ENCODE measurements around the gene CSE1L. TPM values are rescaled to one million over a fixed set of nuclear protein-coding genes. Genes with fewer than 3 reads are reported as not detected.
"Not testable (repeated sequence)": the region's sequence is repeated elsewhere in the genome, so short reads cannot be mapped to it uniquely, and the experiment has no call there.

The CSE1L gene
- polyA plus RNA-seq, 1 donor from 2014 or later = 74.2 TPM

DNA sequence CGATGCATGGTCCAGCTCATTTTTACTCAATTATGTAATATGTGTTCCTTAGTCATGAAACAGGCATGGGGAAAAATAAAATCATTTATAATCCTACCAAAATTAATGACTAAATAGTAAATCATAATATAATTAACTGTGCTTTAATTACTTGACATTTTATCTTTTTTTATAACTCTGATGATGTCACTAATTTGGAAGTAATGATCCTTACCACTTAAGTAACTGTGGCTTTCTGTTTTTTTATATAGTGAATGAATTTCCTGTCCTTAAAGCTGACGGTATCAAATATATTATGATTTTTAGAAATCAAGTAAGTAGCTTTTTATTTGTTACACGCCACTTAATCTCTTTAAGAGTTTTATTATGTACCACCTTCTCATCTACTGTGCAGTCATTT is 32.2 kb downstream of the CSE1L start:
- H3K4me2 ChIP-seq (ENCODE audit: low read length) = no peak overlapping the region
- H3K4me3 ChIP-seq (ENCODE audit: low read length) = no peak overlapping the region
- no peaks in the 10 kb centered on the region for H3K9me3 ChIP-seq (ENCODE audit: low read length)
- no peaks in the 10 kb centered on the region for H3F3A ChIP-seq (ENCODE audit: insufficient read depth, low read length, poor library complexity, severe bottlenecking)
- no peaks in the 10 kb centered on the region for H3K9me2 ChIP-seq (ENCODE audit: insufficient read depth, low read length)
- H3K9ac ChIP-seq (ENCODE audit: low read length) = no peak overlapping the region
- no peak overlapping the region for H3K27ac ChIP-seq (ENCODE audit: low read length)
- peaks cover 6% of the 10 kb centered on the region for H3K36me3 ChIP-seq (ENCODE audit: insufficient read depth, low read length)
- no peaks in the 10 kb centered on the region for H3K27me3 ChIP-seq (ENCODE audit: insufficient read depth, low read depth, low read length)
- no peaks in the 10 kb centered on the region for H4K20me1 ChIP-seq (ENCODE audit: insufficient read depth)
- TF ChIP-seq EP300 (conservative IDR thresholded peaks at IDR 0.05; ENCODE audit: poor library complexity, severe bottlenecking) (no peak), POLR2AphosphoS5 (IDR thresholded peaks at IDR 0.05) (no peak), TAF1 (IDR thresholded peaks at IDR 0.05; ENCODE audit: low read depth) (no peak), EZH2 (IDR thresholded peaks at IDR 0.05; ENCODE audit: borderline replicate concordance, insufficient read depth, low read length, poor library complexity, severe bottlenecking) (no peak), RAD21 (conservative IDR thresholded peaks at IDR 0.05) (no peak), SMC3 (conservative IDR thresholded peaks at IDR 0.05; ENCODE audit: poor library complexity) (no peak), MXI1 (conservative IDR thresholded peaks at IDR 0.05; ENCODE audit: poor library complexity, severe bottlenecking) (no peak)
- TF ChIP-seq, protein P1, sequence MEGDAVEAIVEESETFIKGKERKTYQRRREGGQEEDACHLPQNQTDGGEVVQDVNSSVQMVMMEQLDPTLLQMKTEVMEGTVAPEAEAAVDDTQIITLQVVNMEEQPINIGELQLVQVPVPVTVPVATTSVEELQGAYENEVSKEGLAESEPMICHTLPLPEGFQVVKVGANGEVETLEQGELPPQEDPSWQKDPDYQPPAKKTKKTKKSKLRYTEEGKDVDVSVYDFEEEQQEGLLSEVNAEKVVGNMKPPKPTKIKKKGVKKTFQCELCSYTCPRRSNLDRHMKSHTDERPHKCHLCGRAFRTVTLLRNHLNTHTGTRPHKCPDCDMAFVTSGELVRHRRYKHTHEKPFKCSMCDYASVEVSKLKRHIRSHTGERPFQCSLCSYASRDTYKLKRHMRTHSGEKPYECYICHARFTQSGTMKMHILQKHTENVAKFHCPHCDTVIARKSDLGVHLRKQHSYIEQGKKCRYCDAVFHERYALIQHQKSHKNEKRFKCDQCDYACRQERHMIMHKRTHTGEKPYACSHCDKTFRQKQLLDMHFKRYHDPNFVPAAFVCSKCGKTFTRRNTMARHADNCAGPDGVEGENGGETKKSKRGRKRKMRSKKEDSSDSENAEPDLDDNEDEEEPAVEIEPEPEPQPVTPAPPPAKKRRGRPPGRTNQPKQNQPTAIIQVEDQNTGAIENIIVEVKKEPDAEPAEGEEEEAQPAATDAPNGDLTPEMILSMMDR (IDR thresholded peaks at IDR 0.05; ENCODE audit: poor library complexity, severe bottlenecking) = no peak
- TF ChIP-seq, protein P2, sequence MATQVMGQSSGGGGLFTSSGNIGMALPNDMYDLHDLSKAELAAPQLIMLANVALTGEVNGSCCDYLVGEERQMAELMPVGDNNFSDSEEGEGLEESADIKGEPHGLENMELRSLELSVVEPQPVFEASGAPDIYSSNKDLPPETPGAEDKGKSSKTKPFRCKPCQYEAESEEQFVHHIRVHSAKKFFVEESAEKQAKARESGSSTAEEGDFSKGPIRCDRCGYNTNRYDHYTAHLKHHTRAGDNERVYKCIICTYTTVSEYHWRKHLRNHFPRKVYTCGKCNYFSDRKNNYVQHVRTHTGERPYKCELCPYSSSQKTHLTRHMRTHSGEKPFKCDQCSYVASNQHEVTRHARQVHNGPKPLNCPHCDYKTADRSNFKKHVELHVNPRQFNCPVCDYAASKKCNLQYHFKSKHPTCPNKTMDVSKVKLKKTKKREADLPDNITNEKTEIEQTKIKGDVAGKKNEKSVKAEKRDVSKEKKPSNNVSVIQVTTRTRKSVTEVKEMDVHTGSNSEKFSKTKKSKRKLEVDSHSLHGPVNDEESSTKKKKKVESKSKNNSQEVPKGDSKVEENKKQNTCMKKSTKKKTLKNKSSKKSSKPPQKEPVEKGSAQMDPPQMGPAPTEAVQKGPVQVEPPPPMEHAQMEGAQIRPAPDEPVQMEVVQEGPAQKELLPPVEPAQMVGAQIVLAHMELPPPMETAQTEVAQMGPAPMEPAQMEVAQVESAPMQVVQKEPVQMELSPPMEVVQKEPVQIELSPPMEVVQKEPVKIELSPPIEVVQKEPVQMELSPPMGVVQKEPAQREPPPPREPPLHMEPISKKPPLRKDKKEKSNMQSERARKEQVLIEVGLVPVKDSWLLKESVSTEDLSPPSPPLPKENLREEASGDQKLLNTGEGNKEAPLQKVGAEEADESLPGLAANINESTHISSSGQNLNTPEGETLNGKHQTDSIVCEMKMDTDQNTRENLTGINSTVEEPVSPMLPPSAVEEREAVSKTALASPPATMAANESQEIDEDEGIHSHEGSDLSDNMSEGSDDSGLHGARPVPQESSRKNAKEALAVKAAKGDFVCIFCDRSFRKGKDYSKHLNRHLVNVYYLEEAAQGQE (IDR thresholded peaks at IDR 0.05; ENCODE audit: borderline replicate concordance) = no peak
- H2AFZ ChIP-seq (ENCODE audit: low read depth, low read length) = no peak overlapping the region
- no peaks in the 10 kb centered on the region for H3K79me2 ChIP-seq (replicated peaks; ENCODE audit: insufficient read depth, low read length)

DNA sequence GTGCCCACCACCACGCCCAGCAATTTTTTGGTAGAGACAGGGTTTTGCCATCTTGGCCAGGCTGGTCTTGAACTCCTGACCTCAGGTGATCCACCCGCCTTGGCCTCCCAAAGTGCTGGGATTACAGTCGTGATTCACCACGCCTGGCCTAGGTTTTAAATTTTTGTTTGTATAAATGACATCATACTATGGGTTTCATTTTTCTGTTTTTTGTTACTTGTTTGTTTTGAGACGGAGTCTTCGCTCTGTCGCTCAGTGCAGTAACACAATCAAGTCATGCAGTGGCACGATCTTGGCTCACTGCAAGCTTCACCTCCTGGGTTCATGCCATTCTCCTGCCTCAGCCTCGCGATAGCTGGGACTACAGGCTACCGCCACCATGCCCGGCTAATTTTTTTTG is 36.2 kb downstream of the CSE1L start:
- not testable (repeated sequence) for H3K9ac ChIP-seq (ENCODE audit: low read length); H3K27ac ChIP-seq (ENCODE audit: low read length); H2AFZ ChIP-seq (ENCODE audit: low read depth, low read length); H3K9me2 ChIP-seq (ENCODE audit: insufficient read depth, low read length); H3K36me3 ChIP-seq (ENCODE audit: insufficient read depth, low read length); H3K27me3 ChIP-seq (ENCODE audit: insufficient read depth, low read depth, low read length); H3K4me2 ChIP-seq (ENCODE audit: low read length); H3K79me2 ChIP-seq (replicated peaks; ENCODE audit: insufficient read depth, low read length); H3F3A ChIP-seq (ENCODE audit: insufficient read depth, low read length, poor library complexity, severe bottlenecking); H4K20me1 ChIP-seq (ENCODE audit: insufficient read depth); H3K4me3 ChIP-seq (ENCODE audit: low read length); H3K9me3 ChIP-seq (ENCODE audit: low read length)

DNA sequence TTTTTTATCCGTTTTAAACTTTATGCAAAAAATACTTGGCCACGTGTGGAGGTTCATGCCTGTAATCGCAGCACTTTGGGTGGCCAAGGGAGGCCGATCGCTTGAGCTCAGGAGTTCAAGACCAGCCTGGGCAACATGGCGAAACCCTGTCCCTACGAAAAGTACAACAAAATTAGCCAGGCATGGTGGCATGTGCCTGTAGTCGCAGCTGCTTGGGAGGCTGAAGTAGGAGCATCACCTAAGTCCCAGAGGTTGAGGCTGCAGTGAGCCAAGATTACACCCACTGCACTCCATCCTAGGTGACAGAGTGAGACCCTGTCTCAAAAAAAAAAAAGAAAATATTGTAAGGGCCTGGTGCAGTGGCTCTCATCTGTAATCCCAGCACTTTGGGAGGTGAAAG is 45.0 kb downstream of the CSE1L start:
- Histone ChIP-seq H3K9ac (ENCODE audit: low read length) (no peak overlapping the region), H3K79me2 (replicated peaks; ENCODE audit: insufficient read depth, low read length) (no peaks in the 10 kb centered on the region), H2AFZ (ENCODE audit: low read depth, low read length) (no peak overlapping the region), H3K4me2 (ENCODE audit: low read length) (no peak overlapping the region), H3K9me3 (ENCODE audit: low read length) (no peaks in the 10 kb centered on the region), H3K27me3 (ENCODE audit: insufficient read depth, low read depth, low read length) (no peaks in the 10 kb centered on the region), H3K4me3 (ENCODE audit: low read length) (no peak overlapping the region), H3K36me3 (ENCODE audit: insufficient read depth, low read length) (peaks cover 3% of the 10 kb centered on the region), H3K9me2 (ENCODE audit: insufficient read depth, low read length) (no peaks in the 10 kb centered on the region), H4K20me1 (ENCODE audit: insufficient read depth) (no peaks in the 10 kb centered on the region), H3K27ac (ENCODE audit: low read length) (no peak overlapping the region), H3F3A (ENCODE audit: insufficient read depth, low read length, poor library complexity, severe bottlenecking) (no peaks in the 10 kb centered on the region)
- TF ChIP-seq SMC3 (conservative IDR thresholded peaks at IDR 0.05; ENCODE audit: poor library complexity) (no peak), POLR2AphosphoS5 (IDR thresholded peaks at IDR 0.05) (no peak)
- TF ChIP-seq, protein P2 (IDR thresholded peaks at IDR 0.05; ENCODE audit: borderline replicate concordance) = no peak
